ENCODE data around the gene NKTR. TPM values are rescaled to one million over a fixed set of nuclear protein-coding genes. Genes with fewer than 3 reads are reported as not detected.

NKTR gene
- total RNA-seq, 1 donor: 80.3 TPM

DNA sequence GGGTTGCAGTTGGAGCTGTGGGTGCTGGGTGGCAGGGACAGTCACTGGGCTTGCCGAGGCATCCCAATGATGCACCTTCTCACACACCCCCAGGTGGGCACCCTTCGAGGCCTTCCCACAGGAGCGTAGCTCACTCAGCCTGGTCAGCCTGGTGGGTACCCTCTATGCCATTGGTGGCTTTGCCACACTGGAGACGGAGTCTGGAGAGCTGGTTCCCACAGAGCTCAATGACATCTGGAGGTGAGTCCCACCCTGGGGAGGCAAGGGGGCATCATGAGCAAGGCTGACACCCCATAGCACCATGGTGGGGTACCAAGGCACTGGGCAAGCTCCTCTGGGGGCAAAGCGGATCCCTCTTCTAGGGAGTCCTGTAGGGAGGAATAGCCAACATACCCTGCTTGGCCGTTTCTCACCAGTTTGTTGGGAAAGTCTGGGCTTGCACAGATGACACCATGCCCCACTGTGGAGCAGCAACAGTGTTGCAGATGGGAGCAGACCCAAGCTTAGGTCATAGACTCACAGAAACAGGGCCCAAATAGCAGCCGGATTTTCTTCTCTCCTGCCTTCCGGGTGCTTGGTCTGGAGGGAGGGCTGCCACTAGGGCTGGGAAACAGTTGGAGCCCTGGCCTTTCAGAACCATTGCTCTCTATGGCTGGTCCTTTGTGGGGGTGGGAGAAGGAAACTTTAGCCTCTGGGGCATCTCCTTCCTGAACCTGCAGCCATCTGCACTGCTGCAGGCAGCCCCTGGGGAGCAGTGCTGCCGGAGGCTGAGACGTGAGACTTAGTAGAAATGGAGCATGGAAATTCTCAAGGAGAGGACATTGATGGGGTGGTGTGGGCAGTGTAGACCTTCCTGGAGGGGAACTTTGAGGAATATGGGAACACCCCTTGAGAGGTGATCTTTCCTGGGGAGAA, 90.5 kb downstream of the NKTR start:
- peaks cover 22% of the 10 kb centered on the region for H3K27me3 ChIP-seq (ENCODE audit: insufficient read depth, low read length)
- H3K4me1 ChIP-seq (ENCODE audit: insufficient read depth, low read length): no peaks in the 10 kb centered on the region
- no peaks in the 10 kb centered on the region for H4K20me1 ChIP-seq (ENCODE audit: insufficient read depth, low read length)
- no peaks in the 10 kb centered on the region for H3K36me3 ChIP-seq (ENCODE audit: insufficient read depth, low read length)
- no peaks in the 10 kb centered on the region for H3K79me2 ChIP-seq (ENCODE audit: insufficient read depth, low read length)
- H2AFZ ChIP-seq (ENCODE audit: low read length): no peak overlapping the region
- DNase-seq (ENCODE audit: insufficient read length, low spot score, missing footprints): peak; percentile 80
- H3K4me3 ChIP-seq (ENCODE audit: insufficient read depth, low read length): no peak overlapping the region
- H3K9me3 ChIP-seq (ENCODE audit: low read depth, low read length): no peaks in the 10 kb centered on the region
- H3K4me2 ChIP-seq (ENCODE audit: insufficient read depth, low read length): no peak overlapping the region
- H3K27ac ChIP-seq (ENCODE audit: low read depth, low read length): no peak overlapping the region
- TF ChIP-seq CTCF (IDR thresholded peaks at IDR 0.05; ENCODE audit: extremely low read depth, low read depth, low read length): no peak

- peaks cover 15% of the 10 kb centered on the region for H3K27me3 ChIP-seq (ENCODE audit: insufficient read depth, low read length)
- no peak overlapping the region for H3K4me2 ChIP-seq (ENCODE audit: insufficient read depth, low read length)
- no peak overlapping the region for H3K27ac ChIP-seq (ENCODE audit: low read depth, low read length)
- TF ChIP-seq CTCF (IDR thresholded peaks at IDR 0.05; ENCODE audit: extremely low read depth, low read depth, low read length): no peak
- DNase-seq (ENCODE audit: insufficient read length, low spot score, missing footprints): peak; percentile 83
- H3K36me3 ChIP-seq (ENCODE audit: insufficient read depth, low read length): no peaks in the 10 kb centered on the region
- no peak overlapping the region for H3K4me3 ChIP-seq (ENCODE audit: insufficient read depth, low read length)
- no peak overlapping the region for H2AFZ ChIP-seq (ENCODE audit: low read length)
- H3K9me3 ChIP-seq (ENCODE audit: low read depth, low read length): no peaks in the 10 kb centered on the region
- no peaks in the 10 kb centered on the region for H3K79me2 ChIP-seq (ENCODE audit: insufficient read depth, low read length)
- no peaks in the 10 kb centered on the region for H4K20me1 ChIP-seq (ENCODE audit: insufficient read depth, low read length)
- no peaks in the 10 kb centered on the region for H3K4me1 ChIP-seq (ENCODE audit: insufficient read depth, low read length)
Measured at GRCh38 chr3:42691816-42692666, 91.6 kb downstream of the NKTR start.

GRCh38 chr3:42692667-42693529, 92.4 kb downstream of the NKTR start:
- H2AFZ ChIP-seq (ENCODE audit: low read length): no peak overlapping the region
- peaks cover 10% of the 10 kb centered on the region for H3K27me3 ChIP-seq (ENCODE audit: insufficient read depth, low read length)
- no peak overlapping the region for H3K27ac ChIP-seq (ENCODE audit: low read depth, low read length)
- no peak overlapping the region for H3K4me3 ChIP-seq (ENCODE audit: insufficient read depth, low read length)
- H4K20me1 ChIP-seq (ENCODE audit: insufficient read depth, low read length): no peaks in the 10 kb centered on the region
- H3K4me1 ChIP-seq (ENCODE audit: insufficient read depth, low read length): no peaks in the 10 kb centered on the region
- H3K36me3 ChIP-seq (ENCODE audit: insufficient read depth, low read length): no peaks in the 10 kb centered on the region
- TF ChIP-seq CTCF (IDR thresholded peaks at IDR 0.05; ENCODE audit: extremely low read depth, low read depth, low read length): no peak
- H3K9me3 ChIP-seq (ENCODE audit: low read depth, low read length): no peaks in the 10 kb centered on the region
- no peak overlapping the region for H3K4me2 ChIP-seq (ENCODE audit: insufficient read depth, low read length)
- DNase-seq (ENCODE audit: insufficient read length, low spot score, missing footprints): peak; percentile 54
- no peaks in the 10 kb centered on the region for H3K79me2 ChIP-seq (ENCODE audit: insufficient read depth, low read length)
